Muscle of arm (tissue), 12 donors: ENCODE results near the gene GRIK3. TPM values are rescaled to one million over a fixed set of nuclear protein-coding genes. Genes with fewer than 3 reads are reported as not detected.

ENCODE experiments used
- DNase-seq: peaks from one replicate; pipeline ENCODE4 v3.0.0-alpha.2; 2013
- polyA plus RNA-seq, 12 donors: library from polyadenylated mRNA; unstranded; fragments of 120-200 nt; gene quantifications; one replicate each; pipeline ENCODE4 v1.2.1, GENCODE V29; 2013; ENCODE audit not compliant: insufficient read length in 12 of 12

GRIK3 gene
- polyA plus RNA-seq, 12 donors, result 0.41 to 2.5 (median 0.88) TPM; not detected in 1

- DNase-seq, result no peak
Measured at GRCh38 chr1:37016121-37016520, 18.2 kb downstream of the GRIK3 start.

GRCh38 chr1:37015713-37016112 is 18.6 kb downstream of the GRIK3 start:
- DNase-seq, result no peak

GRCh38 chr1:37012226-37012625 is 22.1 kb downstream of the GRIK3 start:
- no peak for DNase-seq

- no peak for DNase-seq
Measured at GRCh38 chr1:37010011-37010410, 24.3 kb downstream of the GRIK3 start.

- DNase-seq, result no peak
Measured at GRCh38 chr1:37009521-37009920, 24.8 kb downstream of the GRIK3 start.

GRCh38 chr1:37006132-37006868 is 28.0 kb downstream of the GRIK3 start:
- no peak for DNase-seq

- no peak for DNase-seq
Measured at GRCh38 chr1:37002898-37003297, 31.4 kb downstream of the GRIK3 start.

GRCh38 chr1:37001703-37002102 is 32.6 kb downstream of the GRIK3 start:
- no peak for DNase-seq

- DNase-seq, result no peak
Measured at GRCh38 chr1:36996106-36996505, 38.2 kb downstream of the GRIK3 start.

GRCh38 chr1:36994868-36995267 is 39.4 kb downstream of the GRIK3 start:
- no peak for DNase-seq

- DNase-seq, result no peak
Measured at GRCh38 chr1:36994294-36994693, 40.0 kb downstream of the GRIK3 start.

- DNase-seq, result no peak
Measured at GRCh38 chr1:36992139-36992943, 42.0 kb downstream of the GRIK3 start.

GRCh38 chr1:36991551-36991950 is 42.8 kb downstream of the GRIK3 start:
- no peak for DNase-seq

- DNase-seq, result no peak
Measured at GRCh38 chr1:36990928-36991327, 43.4 kb downstream of the GRIK3 start.

- no peak for DNase-seq
Measured at GRCh38 chr1:36989241-36989640, 45.1 kb downstream of the GRIK3 start.

- DNase-seq, result no peak
Measured at GRCh38 chr1:36988741-36989193, 45.5 kb downstream of the GRIK3 start.

- no peak for DNase-seq
Measured at GRCh38 chr1:36988321-36988720, 46.0 kb downstream of the GRIK3 start.

GRCh38 chr1:36987276-36987675 is 47.0 kb downstream of the GRIK3 start:
- DNase-seq, result no peak

GRCh38 chr1:36986241-36986985 is 47.9 kb downstream of the GRIK3 start:
- DNase-seq, result no peak

GRCh38 chr1:36984675-36985074 is 49.6 kb downstream of the GRIK3 start:
- DNase-seq, result no peak

GRCh38 chr1:36984026-36984425 is 50.3 kb downstream of the GRIK3 start:
- DNase-seq, result no peak

GRCh38 chr1:36982709-36983108 is 51.6 kb downstream of the GRIK3 start:
- no peak for DNase-seq
